ENCODE data around the gene CADM3.

DNA sequence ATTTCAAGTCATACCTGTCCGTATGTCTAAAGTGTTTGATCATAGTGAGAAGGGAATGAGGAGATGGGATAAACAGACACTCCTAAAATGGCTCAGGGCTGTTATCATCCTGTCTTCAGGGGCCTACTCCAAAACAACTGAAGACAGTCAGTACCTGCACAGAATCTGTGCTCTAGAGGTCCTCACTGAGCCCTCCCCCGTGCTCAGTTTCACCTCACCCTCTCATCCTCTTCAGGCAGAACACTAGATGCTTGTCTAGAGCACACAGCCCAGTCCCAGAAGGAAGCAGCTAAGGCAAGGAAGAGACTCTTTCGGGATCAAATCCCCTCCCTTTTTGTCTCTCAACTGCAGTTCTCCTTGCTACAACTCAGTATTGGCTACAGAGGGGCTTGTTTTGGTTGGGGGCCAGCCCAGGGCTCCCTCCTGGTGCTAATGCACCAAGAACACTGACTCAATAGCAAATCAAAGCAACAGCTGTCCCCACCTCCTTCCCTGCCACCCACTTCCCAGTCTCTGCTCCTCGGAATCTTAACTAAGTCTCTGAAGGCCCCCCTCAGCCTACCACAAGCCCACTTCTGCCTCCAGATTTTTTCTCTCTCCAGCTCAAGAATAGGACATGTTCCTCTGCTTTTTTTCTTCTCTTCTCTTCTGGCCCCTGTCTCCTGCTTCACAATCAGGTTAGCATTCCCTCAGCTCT is 10.1 kb downstream of the CADM3 start:
- TF ChIP-seq, protein P1, sequence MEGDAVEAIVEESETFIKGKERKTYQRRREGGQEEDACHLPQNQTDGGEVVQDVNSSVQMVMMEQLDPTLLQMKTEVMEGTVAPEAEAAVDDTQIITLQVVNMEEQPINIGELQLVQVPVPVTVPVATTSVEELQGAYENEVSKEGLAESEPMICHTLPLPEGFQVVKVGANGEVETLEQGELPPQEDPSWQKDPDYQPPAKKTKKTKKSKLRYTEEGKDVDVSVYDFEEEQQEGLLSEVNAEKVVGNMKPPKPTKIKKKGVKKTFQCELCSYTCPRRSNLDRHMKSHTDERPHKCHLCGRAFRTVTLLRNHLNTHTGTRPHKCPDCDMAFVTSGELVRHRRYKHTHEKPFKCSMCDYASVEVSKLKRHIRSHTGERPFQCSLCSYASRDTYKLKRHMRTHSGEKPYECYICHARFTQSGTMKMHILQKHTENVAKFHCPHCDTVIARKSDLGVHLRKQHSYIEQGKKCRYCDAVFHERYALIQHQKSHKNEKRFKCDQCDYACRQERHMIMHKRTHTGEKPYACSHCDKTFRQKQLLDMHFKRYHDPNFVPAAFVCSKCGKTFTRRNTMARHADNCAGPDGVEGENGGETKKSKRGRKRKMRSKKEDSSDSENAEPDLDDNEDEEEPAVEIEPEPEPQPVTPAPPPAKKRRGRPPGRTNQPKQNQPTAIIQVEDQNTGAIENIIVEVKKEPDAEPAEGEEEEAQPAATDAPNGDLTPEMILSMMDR (IDR thresholded peaks at IDR 0.05; ENCODE audit: insufficient read depth, low read depth, low read length): no peak
- no peak for TF ChIP-seq EZH2 (IDR thresholded peaks at IDR 0.05; ENCODE audit: insufficient read depth, low read length)
